ENCODE results near the gene IKBIP. TPM values are rescaled to one million over a fixed set of nuclear protein-coding genes. Genes with fewer than 3 reads are reported as not detected.

Gene IKBIP
- total and polyA plus RNA-seq, 2 donors (not counting 3 experiments of a cell fraction or from before 2014, with no cell fraction given) = 12.9 to 56.8 TPM

DNA sequence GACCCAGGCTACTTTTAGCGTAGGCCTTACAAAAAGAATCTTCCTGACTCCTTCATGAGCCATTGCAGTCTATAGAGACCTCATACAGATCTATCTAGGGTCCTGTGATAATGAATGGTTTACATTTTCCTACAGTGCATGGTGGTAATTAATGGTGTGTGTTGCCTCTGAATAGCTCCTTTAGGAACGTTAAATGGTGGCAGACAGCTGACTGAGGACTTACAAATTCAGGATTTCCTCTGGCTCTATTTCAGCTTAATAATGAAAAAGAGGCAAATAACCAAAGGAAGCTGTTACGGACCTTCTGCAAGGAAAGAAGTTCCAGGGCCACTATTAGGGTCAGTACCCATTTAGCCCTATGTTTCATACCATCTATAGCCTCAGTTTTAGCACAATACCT, 5.1 kb downstream of the IKBIP start:
- H3K9me3 ChIP-seq (replicated peaks; ENCODE audit: control insufficient read depth, insufficient read depth, low read length) = no peaks in the 10 kb centered on the region
- no peak overlapping the region for H3K9ac ChIP-seq (replicated peaks; ENCODE audit: extremely low read depth, insufficient read depth, low read length)
- no peak overlapping the region for H3K4me2 ChIP-seq (ENCODE audit: insufficient read depth, low read length)
- no peaks in the 10 kb centered on the region for H3K9me1 ChIP-seq (replicated peaks; ENCODE audit: control insufficient read depth, extremely low read depth, insufficient read depth, low read length)
- dilution Hi-C loops (cut with MboI; ENCODE audit: extremely low pct_ligation_motif_present, low sequenced_read_pairs) (no loop called here), intact Hi-C loops (cut with micrococcal nuclease) (no loop called here)
- TF ChIP-seq POLR2A (IDR thresholded peaks at IDR 0.05; ENCODE audit: low read depth, low read length) (no peak), MYC (IDR thresholded peaks at IDR 0.05; ENCODE audit: low read depth, low read length) (no peak), FOS (IDR thresholded peaks at IDR 0.05; ENCODE audit: borderline replicate concordance, insufficient read depth, low read length) (no peak), JUN (IDR thresholded peaks at IDR 0.05; ENCODE audit: borderline replicate concordance, insufficient read depth, insufficient read length, low read depth) (no peak), GATA2 (IDR thresholded peaks at IDR 0.05; ENCODE audit: insufficient read depth, insufficient read length, low read depth, low read length) (no peak), EZH2 (IDR thresholded peaks at IDR 0.05; ENCODE audit: borderline replicate concordance, low read depth, low read length, severe bottlenecking) (no peak), MAX (IDR thresholded peaks at IDR 0.05; ENCODE audit: insufficient read depth, insufficient read length) (no peak), POLR2AphosphoS5 (IDR thresholded peaks at IDR 0.05; ENCODE audit: insufficient read depth, low read depth, low read length) (no peak)
- TF ChIP-seq, protein P1, sequence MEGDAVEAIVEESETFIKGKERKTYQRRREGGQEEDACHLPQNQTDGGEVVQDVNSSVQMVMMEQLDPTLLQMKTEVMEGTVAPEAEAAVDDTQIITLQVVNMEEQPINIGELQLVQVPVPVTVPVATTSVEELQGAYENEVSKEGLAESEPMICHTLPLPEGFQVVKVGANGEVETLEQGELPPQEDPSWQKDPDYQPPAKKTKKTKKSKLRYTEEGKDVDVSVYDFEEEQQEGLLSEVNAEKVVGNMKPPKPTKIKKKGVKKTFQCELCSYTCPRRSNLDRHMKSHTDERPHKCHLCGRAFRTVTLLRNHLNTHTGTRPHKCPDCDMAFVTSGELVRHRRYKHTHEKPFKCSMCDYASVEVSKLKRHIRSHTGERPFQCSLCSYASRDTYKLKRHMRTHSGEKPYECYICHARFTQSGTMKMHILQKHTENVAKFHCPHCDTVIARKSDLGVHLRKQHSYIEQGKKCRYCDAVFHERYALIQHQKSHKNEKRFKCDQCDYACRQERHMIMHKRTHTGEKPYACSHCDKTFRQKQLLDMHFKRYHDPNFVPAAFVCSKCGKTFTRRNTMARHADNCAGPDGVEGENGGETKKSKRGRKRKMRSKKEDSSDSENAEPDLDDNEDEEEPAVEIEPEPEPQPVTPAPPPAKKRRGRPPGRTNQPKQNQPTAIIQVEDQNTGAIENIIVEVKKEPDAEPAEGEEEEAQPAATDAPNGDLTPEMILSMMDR (IDR thresholded peaks at IDR 0.05; ENCODE audit: extremely low read depth in 1 of 2, insufficient read depth in 1 of 2, low read depth in 1 of 2, low read length in 2 of 2) = no peak
- H3K36me3 ChIP-seq (ENCODE audit: control insufficient read depth in 2 of 2, extremely low read depth in 1 of 2, insufficient read depth in 2 of 2, low read length in 2 of 2) = no peaks in the 10 kb centered on the region
- H2AFZ ChIP-seq (ENCODE audit: low read depth, low read length) = no peak overlapping the region
- no peak for FAIRE-seq
- H3K4me3 ChIP-seq (replicated peaks in 1 of 3; ENCODE audit: insufficient read depth in 1 of 3, low read depth in 1 of 3, low read length in 3 of 3) = no peak overlapping the region
- no peaks in the 10 kb centered on the region for H3K27me3 ChIP-seq (ENCODE audit: control insufficient read depth in 2 of 2, insufficient read depth in 2 of 2, low read length in 2 of 2)
- no peak overlapping the region for H3K27ac ChIP-seq (ENCODE audit: insufficient read depth, low read depth, low read length)
- no peaks in the 10 kb centered on the region for H4K20me1 ChIP-seq (replicated peaks; ENCODE audit: control insufficient read depth, extremely low read depth, insufficient read depth, low read length)
- peaks cover 78% of the 10 kb centered on the region for H3K79me2 ChIP-seq (ENCODE audit: control insufficient read depth, insufficient read depth, low read length)
- DNase-seq (ENCODE audit: low read depth, low spot score) = peak; percentile 49
- ChIA-PET CTCF (interaction anchor here (0.7 to 2.3 kb wide), 10 partner anchors 10 to 106 kb away, joined by 3 to 11 read pairs (median 4); no protein-coding TSS in a partner anchor), POLR2A (interaction anchor here (2.3 kb wide), 1 partner anchor 45 kb away, joined by 13 read pairs; the partner anchor contains the start of gene SLC25A3)
- BruUV-seq (replicated peaks) = no TSS peak
- H3K4me1 ChIP-seq (ENCODE audit: control insufficient read depth, extremely low read depth, insufficient read depth, low read length) = peaks cover 34% of the 10 kb centered on the region

Data from endothelial cell of umbilical vein (primary cell).